Measurements from ENCODE around the gene WHRN.

The WHRN gene

DNA sequence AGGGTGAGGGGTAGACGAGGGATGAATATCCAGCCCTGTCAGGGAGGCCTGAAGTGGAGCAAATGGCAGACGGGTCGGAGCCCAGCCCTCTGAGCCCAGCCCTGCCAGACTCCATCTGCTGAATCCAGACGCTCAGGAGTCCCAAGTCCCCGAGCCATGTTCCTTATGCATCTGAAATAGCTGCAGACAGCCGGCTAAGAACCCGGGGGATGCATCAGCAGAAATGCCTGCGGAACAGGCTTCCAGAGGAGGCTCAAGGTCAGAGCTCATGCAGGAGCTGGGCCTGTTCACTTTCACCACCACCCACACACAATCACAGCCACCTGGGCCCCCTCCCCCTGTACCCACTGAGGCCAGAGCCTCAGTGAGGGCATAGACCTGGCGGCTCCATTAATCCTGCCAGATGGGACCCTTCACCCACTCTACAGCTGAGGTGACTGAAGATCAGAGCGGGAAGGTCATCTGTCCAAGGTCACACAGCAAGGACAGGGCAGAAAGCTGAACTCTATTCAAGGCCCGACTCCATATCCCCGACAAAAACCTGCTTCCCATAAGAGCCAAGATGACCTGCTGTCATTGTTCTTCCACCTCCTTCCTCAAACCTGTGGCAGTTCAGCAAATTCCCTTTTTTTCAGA, 93.1 kb downstream of the WHRN start:
- intact Hi-C loops (cut with DNase I) = no loop called here
- DNase-seq = no peak

DNA sequence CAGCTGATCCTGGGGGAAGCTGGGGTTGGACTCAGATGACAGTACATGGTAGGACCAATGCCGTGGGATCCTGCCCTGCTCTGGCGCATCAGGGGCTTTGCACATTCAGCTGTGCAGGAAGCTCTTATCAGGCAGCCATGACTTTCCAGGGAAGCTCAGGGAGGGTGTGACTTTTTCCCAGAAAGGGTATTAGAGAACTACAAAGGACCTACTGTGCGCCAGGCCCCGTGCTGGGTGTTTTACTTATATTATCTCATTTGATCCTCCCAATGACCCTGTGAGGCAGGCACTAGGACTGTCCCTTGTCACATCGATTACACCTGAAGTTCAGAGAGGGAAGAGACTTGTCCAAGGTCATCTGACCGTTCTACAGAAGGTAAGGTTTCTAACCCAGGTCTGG, 93.8 kb downstream of the WHRN start:
- DNase-seq = no peak
- intact Hi-C loops (cut with DNase I) = no loop called here

GRCh38 chr9:114410910-114411309, 94.4 kb downstream of the WHRN start:
- no peak for DNase-seq
- intact Hi-C loops (cut with DNase I) = no loop called here

- intact Hi-C loops (cut with DNase I) = loop anchor here (5.0 kb wide), 1 partner anchor 242 kb away; no protein-coding TSS in a partner anchor
- DNase-seq = no peak
Measured at GRCh38 chr9:114409842-114410241, 95.4 kb downstream of the WHRN start.

GRCh38 chr9:114409103-114409780, 96.0 kb downstream of the WHRN start:
- DNase-seq = no peak
- intact Hi-C loops (cut with DNase I) = loop anchor here (5.0 kb wide), 1 partner anchor 243 kb away; no protein-coding TSS in a partner anchor

DNA sequence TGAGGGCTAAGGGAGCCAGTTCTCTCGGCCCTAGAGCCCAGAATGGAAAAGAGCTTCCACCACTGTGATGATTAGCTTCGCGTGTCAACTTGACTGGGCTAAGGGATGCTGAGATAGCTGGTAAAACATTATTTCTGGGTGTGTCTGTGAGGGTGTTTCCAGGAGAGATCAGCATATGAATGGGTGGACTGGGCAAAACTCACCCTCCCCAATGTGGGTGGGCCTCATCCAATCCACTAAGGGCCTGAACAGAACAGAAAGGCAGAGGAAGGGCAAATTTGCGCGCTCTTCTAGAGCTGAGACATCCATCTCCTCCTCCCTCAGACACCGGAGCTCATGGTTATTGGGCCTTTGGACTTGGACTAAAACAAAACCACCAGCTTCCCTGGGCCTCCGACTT, 96.6 kb downstream of the WHRN start:
- intact Hi-C loops (cut with DNase I) = loop anchor here (5.0 kb wide), 1 partner anchor 244 kb away; no protein-coding TSS in a partner anchor
- no peak for DNase-seq

DNA sequence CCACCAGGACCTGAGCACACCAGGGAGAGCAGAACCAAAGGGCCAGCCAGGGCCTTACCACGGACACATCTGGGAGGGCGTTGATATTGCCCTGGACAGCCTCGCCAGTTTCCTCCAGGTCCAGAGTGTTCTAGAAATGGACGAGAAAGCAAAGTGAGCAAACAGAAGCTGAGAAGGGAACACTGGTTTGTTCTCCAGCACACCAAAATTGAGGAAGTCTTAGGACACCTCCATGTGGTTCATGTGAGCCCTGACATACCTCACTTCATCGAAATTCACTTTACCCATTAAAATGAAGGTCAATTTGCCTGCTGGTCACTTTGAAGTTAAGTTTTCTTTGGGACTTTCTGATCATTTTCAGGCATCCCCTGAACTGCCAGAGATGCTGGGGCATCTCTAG, 97.4 kb downstream of the WHRN start:
- intact Hi-C loops (cut with DNase I) = loop anchor here (5.0 kb wide), 1 partner anchor 244 kb away; no protein-coding TSS in a partner anchor
- DNase-seq = no peak

GRCh38 chr9:114406441-114406840, 98.8 kb downstream of the WHRN start:
- DNase-seq = no peak
- intact Hi-C loops (cut with DNase I) = loop anchor here (5.0 kb wide), 1 partner anchor 246 kb away; no protein-coding TSS in a partner anchor

- DNase-seq = peak; percentile 65 to 93 (median 86)
- intact Hi-C loops (cut with DNase I) = loop anchor here (5.0 kb wide), 1 partner anchor 247 kb away; no protein-coding TSS in a partner anchor
Measured at GRCh38 chr9:114405294-114406034, 99.8 kb downstream of the WHRN start.

DNA sequence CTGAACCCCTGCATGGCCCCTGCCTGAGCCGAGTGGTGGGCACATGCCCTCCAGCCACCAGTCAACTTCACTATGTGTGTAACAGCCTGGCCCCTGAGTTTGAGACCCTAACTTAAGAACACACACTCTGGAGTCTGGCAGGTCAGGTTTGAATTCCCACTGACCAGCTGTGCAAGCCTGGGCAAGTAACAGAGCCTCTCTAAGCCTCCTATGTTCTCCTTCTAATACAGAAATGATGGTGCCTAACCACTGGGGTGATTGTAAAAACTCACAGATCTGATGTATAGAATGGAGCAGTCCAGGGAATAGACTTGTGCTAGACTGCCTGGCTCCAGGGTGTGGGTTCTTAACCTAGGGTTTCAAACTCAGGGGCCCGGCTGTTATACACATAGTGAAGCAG, 100.7 kb downstream of the WHRN start:
- DNase-seq = no peak
- intact Hi-C loops (cut with DNase I) = no loop called here

DNA sequence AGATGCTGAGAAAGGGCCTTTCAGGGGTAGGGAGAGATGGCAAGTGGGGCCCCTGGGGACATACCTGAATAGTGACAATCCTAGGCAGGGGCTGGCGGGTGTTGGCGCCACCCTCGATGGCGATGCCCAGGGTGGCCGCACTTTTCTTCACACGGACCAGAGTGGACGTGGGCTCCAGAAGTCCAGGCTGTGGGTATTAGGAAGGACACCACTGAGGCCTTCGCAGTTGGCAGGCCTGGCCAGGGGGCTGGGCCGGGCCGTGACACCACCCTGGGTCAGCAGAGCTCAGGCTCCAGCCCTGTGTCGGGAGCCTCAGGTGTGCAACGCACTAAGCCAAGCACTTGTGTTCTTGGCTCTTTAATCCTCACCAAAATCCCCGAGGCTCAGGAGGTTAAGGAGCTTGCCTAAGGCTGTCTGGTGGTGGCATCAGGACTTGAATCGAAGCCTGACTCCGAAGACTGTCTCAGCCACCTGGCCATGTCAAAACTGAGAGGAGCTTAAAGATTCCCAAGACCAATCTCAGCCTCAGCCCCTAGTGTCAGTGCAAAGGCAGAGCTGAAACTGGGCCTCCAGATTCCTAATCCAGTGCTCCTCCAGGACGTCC, 102.0 kb downstream of the WHRN start:
- intact Hi-C loops (cut with DNase I) = no loop called here
- no peak for DNase-seq

DNA sequence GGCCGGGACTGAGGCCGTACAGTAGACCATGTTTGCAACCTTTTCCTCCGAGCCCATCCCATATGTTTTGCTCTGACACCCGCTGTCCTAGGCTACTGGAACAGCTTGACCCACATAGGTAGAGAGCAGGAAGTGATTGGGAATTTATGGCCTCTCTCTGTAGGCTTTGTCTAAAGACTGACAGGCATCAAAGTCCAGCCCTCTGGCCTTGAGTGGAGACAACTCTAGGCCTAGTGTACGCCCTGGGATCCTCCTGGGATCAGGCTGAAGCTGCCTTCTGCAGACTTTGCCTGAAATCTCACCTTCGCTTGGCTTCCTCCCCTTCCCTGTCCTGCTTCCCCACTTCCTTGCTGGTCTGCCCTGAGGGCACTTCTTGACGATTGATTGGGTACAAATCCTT, 103.9 kb downstream of the WHRN start:
- intact Hi-C loops (cut with DNase I) = no loop called here
- no peak for DNase-seq

- intact Hi-C loops (cut with DNase I) = no loop called here
- no peak for DNase-seq
Measured at GRCh38 chr9:114400772-114401171, 104.5 kb downstream of the WHRN start.

- intact Hi-C loops (cut with DNase I) = no loop called here
- no peak for DNase-seq
Measured at GRCh38 chr9:114400219-114400618, 105.1 kb downstream of the WHRN start.

DNA sequence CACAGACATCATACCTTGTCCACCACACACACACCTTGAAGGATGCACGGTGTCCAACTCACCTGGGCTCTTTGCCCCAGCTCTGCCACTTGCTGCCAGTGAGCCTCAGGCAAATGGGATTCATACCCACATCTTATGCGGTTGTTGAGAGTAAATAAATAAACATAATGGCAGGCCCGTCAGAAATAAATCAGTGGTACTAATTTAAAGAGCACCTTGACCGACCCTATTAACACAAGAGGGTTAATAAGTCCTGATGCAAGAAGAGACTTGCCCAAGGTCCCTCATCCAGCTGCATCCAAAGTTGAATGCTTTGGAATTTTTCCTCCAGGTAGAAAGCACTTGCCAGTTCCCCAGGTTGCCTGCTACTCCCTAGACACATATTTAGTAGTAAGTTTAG, 105.9 kb downstream of the WHRN start:
- no peak for DNase-seq
- intact Hi-C loops (cut with DNase I) = no loop called here

DNA sequence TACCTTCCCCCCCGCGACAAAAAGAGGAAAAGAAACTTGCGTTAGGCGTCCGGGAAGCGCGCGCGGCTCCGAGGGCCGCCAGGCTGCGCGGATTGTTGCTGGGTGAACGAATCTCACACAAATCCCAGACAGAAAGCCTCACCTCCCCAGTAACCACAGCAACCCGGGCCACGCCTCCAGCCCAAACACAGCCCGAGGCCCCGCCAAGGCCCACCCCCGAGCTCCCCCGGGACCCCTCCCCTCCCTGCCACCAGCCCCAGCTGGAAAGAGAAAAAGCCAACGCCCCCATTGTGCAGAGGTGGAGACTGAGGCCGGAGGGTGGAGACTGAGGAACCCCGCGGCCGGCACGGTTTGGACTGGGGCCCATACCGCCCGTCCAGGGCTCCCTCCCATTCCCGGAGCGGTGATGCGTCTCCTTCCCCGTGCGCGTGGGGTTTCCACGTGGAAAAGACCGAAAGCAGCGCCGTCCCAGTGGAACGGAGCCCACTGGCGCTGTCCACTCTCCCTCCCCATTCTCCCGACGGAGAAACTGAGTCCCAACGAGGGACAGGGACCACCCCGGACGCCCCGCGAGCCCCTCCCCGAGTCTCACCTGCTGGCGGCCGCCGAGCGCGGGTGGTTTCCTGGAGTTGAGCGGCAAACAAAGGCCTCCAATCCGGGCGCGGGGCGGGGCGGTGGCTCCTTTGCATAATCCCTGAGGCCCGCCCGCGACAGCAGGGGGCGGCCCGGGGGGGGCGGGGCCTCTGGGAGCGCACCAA, 107.2 kb downstream of the WHRN start:
- peak; percentile 93 to 99 (median 97) for DNase-seq
- intact Hi-C loops (cut with DNase I) = no loop called here

GRCh38 chr9:114397219-114397847, 107.9 kb downstream of the WHRN start:
- no peak for DNase-seq
- intact Hi-C loops (cut with DNase I) = no loop called here

- DNase-seq = peak in 5 of 42 donors; percentile 13 to 48 (median 33)
- intact Hi-C loops (cut with DNase I) = no loop called here
Measured at GRCh38 chr9:114396558-114397218, 108.6 kb downstream of the WHRN start.

Measured in head of caudate nucleus (tissue), 42 donors.